Skin of body (tissue), 2 donors: Measurements from ENCODE around the gene GNL3. TPM values are rescaled to one million over a fixed set of nuclear protein-coding genes. Genes with fewer than 3 reads are reported as not detected.
A peak's percentile ranks its signal among the peaks of the same experiment; 100 is the strongest.
"Not testable (repeated sequence)": the region's sequence is repeated elsewhere in the genome, so short reads cannot be mapped to it uniquely, and the experiment has no call there.

Experiments
- DNase-seq: peaks from one replicate; lab custom pipeline; 2025; lab: John Stamatoyannopoulos, UW
- total RNA-seq: library from RNA; depleted of rRNA; stranded (reverse); fragments of >200 nt; gene quantifications from one replicate; pipeline ENCODE4 v1.2.3, GENCODE V29; 2014

The GNL3 gene, protein sequence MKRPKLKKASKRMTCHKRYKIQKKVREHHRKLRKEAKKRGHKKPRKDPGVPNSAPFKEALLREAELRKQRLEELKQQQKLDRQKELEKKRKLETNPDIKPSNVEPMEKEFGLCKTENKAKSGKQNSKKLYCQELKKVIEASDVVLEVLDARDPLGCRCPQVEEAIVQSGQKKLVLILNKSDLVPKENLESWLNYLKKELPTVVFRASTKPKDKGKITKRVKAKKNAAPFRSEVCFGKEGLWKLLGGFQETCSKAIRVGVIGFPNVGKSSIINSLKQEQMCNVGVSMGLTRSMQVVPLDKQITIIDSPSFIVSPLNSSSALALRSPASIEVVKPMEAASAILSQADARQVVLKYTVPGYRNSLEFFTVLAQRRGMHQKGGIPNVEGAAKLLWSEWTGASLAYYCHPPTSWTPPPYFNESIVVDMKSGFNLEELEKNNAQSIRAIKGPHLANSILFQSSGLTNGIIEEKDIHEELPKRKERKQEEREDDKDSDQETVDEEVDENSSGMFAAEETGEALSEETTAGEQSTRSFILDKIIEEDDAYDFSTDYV
- 109 TPM for total RNA-seq

- DNase-seq: peak; percentile 96
Observed at GRCh38 chr3:52685709-52686691, at the start of gene GNL3, which contains the start of gene PBRM1. Gene GNL3 (plus strand): TSS chr3:52686032. CDS start chr3:52686093, 61 bp downstream. Gene PBRM1 (minus strand): TSS chr3:52685913.

DNA sequence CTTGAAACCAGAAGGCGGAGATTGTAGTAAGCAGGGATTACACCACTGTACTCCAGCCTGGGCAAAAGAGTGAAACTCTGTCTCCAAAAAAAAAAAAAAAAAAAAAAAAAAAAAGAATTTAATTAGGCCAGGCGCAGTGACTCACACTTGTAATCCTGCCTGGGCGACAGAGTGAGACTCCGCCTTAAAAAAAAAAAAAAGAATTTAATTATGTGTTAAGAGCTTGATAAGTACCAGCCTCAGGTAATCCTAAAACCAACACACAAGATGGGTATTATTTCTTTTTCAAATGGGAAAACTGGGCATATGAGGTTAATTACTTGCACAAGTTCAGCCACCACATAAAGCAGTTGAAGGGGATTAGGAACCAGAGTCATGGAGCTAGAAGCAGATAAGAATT, 49.2 kb upstream of the GNL3 start:
- no peak for DNase-seq

GRCh38 chr3:52645549-52645948, 40.3 kb upstream of the GNL3 start:
- DNase-seq: no peak

DNA sequence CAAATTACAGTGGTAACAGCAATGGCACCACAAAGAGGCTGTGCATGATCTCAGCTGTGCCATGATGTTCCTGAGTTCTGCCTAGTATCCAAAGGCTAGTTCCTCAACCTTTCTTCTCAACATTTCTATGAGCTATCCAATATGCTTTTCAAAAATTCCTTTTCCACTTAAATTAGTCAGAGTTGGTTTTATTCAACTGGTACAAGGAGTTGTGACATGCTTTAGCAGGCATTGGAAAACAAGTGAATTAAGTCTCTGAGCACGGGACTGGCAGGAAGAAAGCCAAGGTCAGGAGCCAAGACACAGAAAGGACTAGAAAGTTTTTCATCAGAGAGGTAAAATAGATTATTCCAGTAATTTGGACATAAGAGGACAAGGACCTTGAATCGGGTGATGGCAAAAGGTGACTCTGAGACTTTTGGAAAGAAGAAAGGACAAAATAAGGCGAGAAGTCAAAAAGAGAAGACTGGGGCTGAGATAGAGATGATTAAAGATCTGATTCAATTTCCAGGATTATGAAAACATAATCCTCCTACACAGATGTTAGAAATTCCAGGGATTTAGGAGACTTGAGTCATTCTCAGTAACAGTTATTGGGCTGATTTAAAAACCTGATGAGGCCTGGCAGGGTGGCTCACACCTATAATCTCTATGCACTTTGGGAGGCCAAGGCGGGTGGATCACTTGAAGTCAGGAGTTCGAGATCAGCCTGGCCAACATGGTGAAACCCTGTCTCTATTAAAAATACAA, 36.2 kb upstream of the GNL3 start:
- no peak for DNase-seq

GRCh38 chr3:52650439-52650838, 35.4 kb upstream of the GNL3 start:
- DNase-seq: no peak

GRCh38 chr3:52651592-52651991, 34.2 kb upstream of the GNL3 start:
- DNase-seq: no peak

GRCh38 chr3:52655895-52656294, 29.9 kb upstream of the GNL3 start:
- no peak for DNase-seq

- DNase-seq: no peak
Observed at GRCh38 chr3:52660046-52660445, 25.8 kb upstream of the GNL3 start.

- no peak for DNase-seq
Observed at GRCh38 chr3:52663098-52663497, 22.7 kb upstream of the GNL3 start.

GRCh38 chr3:52670621-52671521, 15.0 kb upstream of the GNL3 start:
- DNase-seq: no peak

DNA sequence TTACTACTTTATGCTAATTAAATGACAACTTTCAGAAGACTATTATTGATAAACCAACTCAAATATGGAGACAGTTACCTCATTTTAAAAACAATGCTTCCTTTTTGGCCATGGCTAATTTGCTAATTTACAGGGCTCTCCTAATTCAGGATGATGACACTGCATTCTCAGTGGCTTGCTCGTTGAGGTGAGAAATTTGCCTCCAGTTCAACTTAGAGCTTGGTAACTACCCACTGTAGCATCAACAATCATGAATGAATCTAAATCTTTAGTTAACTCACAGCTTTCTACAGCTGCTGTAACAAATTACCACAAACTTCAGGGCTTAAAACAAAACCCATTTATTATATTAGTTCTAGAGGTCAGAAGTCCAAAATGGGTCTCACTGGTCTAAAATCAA, 14.2 kb upstream of the GNL3 start:
- DNase-seq: no peak

DNA sequence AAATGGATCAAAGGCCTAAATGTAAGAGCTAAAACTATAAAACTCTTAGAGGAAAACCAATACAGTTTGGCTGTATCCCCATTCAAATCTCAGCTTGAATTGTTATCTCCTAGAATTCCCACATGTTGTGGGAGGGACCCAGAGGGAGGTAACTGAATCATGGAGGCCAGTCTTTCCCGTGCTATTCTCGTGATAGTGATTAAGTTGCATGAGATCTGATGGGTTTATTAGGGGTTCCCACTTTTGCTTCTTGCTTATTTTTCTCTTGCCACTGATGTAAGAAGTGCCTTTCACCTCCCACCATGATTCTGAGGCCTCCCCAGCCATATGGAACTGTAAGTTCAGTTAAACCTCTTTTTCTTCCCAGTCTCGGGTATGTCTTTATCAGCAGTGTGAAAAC, 9.6 kb upstream of the GNL3 start:
- DNase-seq: not testable (repeated sequence)

DNA sequence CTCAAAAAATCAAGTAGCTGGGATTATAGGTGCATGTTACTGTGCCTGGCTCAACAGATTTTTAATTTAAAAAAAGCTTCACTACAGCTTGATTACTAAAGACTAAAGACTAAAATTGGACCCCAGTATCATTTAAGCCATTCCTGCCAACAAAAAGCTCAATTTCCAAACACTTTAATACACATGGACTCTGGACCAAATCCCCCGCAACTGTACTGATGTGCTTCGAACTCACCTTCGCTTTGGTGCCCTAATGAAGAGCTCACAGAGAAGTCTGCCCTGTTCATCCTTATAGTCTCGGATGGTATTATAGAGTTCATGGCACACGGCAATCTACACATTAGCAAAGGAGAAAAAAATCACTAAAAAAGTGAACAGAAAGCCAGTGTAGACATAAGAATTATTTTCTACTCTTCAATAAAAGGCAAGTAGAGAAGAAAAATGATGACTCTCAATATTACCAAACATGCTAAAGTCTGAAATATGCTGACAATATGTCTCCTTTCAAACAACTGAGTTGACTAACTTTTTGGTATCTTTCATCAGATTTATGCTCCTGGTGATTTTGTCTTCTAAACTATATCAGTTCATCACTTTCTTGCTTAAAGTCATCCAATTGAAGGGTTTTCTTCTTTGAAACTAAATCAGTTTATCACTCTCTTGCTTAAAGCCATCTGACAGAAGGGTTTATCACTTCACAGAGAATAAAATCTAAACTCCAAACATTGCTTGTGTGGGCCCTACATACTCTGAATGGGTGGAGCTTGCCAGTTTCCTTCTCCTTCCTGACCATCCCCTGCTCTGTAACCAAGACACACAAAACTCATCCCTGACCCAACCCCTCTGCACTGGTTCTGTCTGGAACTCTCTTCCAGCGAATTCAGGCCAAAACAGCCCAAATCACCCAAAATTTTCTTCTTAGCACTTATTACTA, 7.3 kb upstream of the GNL3 start:
- no peak for DNase-seq

DNA sequence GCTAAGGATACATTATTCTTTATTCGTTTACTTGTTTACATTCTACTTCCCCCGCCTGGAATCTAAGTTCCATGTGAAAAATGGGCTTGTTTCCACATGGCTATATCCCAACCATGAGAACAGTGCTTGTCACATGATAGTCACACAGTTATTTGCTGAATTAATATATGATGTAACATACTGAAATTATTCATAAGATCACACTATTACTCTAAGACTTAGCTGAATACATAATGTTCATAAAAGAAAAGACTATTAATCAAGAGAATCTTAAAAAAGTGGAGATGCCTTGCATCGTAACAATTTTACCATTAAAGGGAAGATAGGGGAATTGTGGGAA, 6.7 kb upstream of the GNL3 start:
- no peak for DNase-seq

DNA sequence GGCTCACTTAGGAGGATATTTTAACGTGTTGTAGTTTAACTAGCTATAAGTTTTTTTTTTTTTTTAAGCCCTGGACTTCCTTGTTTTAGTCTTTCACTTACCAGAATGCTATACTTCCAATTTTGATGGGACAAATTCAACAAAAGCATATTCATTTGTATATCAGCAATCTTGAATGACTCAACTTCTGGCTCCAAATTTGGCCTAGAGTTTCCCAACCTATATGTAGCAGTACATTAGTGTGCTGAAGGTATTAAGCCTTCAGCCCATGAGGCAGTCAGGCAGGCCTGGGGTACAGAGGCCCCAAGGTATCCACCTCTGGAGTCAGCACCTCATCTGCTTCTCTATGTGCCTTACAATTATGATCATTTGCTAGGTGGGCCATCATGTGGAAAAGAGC, 6.0 kb upstream of the GNL3 start:
- no peak for DNase-seq

GRCh38 chr3:52681596-52681995, 4.2 kb upstream of the GNL3 start:
- no peak for DNase-seq

DNA sequence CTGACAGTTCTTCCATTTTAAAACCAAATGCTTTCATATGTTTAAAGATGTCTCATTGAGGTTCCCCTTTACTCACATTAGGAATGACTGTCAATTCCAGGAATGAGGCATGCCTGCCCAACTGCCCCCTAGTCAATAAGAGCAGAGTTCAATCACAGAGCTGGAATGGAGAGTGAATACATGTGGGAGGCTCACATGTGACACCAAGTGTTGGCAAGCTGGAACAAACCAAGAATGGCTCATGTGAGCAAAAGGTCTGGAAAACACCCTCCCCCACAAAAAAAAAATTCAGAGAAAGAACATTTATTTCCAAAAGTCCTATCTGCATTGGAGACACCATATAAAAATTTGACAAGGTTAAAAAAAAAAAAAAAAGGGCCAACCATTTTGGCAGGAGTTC, 3.8 kb upstream of the GNL3 start:
- DNase-seq: no peak

DNA sequence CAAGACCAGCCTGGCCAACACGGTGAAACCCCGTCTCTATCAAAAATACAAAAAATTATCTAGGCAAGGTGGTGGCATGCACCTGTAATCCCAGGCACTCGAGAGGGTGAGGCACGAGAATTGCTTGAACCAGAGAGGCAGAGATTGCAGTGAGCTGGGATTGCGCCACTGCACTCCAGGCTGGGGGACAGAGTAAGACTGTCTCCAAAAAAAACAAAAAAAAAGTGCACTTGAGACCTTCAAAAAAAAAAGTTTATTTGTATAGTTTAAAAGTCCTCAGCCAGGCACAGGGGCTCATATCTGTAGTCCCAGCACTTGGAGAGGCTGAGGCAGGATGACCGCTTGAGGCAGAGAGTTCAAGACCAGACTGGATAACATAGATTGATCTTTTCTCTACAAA, 2.2 kb upstream of the GNL3 start:
- no peak for DNase-seq

DNA sequence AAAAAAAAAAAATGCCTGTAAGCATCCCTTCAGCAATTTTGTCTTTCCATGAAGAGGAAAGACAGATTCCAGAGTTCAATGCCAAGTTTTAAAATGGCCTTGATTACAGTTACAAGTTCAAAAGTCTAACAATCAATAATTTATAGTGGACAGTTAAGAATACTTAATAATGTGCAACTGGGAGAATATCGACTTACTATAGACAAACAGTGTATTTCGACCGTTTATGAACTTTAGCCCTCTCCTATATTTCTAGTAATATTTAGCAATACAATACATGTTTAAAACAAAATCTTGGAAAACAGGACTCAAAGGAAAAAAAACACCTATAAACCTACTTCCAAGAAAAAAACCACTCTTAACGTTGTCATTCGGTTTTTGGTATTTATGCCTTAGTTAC, 1.6 kb upstream of the GNL3 start:
- DNase-seq: no peak
